SKM-1 (cell line): ENCODE data around the gene IFT122.

ENCODE experiments used
- DNase-seq: peaks from one replicate; lab custom pipeline; 2025; ENCODE audit not compliant: unreplicated experiment; lab: John Stamatoyannopoulos, UW

The IFT122 gene

GRCh38 chr3:129434140-129434539 is 5.9 kb upstream of the IFT122 start:
- DNase-seq, result no peak

- no peak for DNase-seq
These were observed 4.7 kb upstream of the IFT122 start for GRCh38 chr3:129435367-129435766.

GRCh38 chr3:129439226-129439816 is 703 bp upstream of the IFT122 start:
- DNase-seq, result no peak

DNA sequence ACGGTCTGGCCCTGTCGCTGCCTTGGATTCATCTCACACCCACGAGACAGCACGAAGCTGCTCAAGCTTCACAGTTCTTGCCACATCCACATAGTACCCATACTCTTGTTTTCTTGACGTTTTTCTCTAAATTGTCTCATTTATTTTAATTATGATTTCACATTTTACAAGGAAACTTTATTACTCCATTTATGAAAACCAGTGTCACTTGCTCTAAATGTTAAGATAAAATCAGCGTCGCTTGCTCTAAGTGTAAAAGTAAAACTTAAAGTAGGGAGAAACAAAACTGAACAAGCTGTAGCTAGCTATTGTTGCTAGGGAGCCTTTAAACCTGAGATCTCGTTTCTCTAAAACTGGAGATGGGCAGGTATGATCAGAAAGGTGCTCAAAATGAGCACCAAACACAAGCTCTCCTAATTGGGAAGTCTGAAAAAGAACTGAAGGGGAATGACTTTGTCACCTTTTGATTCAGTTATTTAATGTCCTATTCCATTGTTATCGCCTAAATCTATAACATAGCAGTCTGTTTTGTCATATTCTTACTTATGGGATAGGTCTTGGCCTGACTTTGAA is 680 bp downstream of the IFT122 start:
- DNase-seq, result no peak

- DNase-seq, result no peak
These were observed 1.2 kb downstream of the IFT122 start for GRCh38 chr3:129441215-129441614.

GRCh38 chr3:129441782-129442181 is 1.8 kb downstream of the IFT122 start:
- no peak for DNase-seq

DNA sequence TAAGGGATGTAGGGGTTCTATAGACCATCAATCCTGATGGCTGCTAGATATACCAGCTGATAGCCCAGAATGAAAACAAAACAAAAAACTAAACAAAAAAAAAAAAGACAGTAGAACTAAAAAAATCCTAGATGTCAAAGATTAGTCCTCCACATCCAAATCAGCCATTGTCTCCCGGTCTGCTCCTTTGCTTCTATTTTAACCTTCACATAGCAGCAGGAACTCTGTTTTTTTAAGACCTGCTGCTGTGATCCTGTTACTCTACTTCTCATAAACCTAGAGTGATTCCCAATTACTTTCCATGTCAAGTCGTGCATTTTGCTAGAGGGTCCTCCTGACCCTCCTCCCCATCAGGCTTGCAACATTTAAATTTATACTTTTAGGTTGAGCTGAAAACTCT is 2.5 kb downstream of the IFT122 start:
- DNase-seq, result no peak

GRCh38 chr3:129442947-129443346 is 2.9 kb downstream of the IFT122 start:
- no peak for DNase-seq

DNA sequence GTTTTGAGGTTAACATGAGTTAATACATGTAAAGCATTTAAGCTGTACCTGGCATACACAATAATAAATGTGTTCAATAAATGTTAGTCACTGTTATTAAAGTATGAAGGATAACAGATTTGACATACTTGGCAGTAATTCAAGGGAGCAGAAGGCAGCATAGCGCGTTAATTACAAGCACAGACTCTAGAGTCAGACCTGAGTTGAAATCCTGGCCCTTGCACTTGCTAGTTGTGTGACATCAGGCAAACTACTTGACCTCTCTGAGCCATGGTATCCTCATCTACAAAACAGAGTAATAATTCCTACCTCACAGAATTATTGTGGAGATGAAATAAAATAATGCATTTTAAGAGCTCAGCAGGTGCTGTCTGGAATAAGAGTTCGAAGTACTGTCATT is 5.4 kb downstream of the IFT122 start:
- no peak for DNase-seq

- DNase-seq, result no peak
These were observed 6.9 kb downstream of the IFT122 start for GRCh38 chr3:129446926-129447325.

GRCh38 chr3:129448186-129448895 is 8.3 kb downstream of the IFT122 start:
- no peak for DNase-seq

DNA sequence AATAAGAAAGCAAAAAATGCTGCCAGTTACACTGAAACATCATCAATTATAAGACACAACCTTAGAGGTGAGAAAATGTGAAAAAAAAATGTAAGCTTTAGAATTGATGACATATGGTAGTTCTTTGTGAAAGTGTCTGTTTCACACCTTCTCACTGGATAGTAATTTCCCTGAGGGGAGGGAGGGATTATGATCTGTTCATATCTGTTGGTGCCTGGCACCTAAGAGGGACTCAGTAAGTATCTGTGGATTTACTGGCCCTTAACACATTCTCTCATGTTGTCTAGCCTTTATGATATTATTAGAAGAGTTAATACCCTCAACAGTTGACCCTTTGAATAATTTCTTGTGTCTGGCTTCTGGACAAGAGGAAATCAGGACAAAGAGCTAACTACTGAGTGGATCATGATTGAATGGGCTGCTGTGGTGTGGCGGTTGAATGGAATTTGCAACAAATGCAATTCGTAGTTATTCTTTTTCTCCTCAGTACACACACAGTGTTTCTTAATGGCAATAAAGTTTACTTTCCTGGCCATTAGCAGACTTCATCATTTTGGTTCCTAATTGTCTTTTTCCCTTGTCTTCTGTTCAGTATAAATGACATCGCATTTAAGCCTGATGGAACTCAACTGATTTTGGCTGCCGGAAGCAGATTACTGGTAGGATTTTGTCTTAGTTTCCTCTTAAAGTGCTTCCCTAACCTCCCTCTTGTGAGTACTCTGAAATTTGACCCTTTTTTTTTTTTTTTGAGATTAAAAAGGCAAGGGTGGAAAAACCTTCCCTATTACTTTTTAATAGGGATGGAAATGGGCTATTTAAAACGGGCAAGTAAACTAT is 9.5 kb downstream of the IFT122 start:
- DNase-seq, result no peak

DNA sequence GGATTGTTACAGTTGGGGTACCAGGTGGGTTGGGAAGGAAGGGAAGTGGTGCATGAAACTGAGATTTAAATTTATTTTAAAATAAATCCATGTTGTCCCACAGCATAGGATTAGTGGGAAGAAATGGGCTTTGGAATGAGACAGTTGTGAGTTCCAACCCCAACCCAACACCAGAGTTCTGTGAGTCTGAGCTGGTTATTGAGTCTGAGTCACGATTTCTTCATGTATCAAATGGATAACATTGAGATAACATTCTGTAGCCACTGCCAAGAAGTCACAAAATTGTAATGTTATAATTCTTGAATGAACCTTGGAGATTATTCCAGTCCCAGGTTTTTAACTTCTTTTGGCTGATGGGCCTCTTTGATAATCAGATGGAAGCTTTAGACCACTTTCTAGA is 13.7 kb downstream of the IFT122 start:
- DNase-seq, result no peak

- no peak for DNase-seq
These were observed 20.1 kb downstream of the IFT122 start for GRCh38 chr3:129460155-129460554.

DNA sequence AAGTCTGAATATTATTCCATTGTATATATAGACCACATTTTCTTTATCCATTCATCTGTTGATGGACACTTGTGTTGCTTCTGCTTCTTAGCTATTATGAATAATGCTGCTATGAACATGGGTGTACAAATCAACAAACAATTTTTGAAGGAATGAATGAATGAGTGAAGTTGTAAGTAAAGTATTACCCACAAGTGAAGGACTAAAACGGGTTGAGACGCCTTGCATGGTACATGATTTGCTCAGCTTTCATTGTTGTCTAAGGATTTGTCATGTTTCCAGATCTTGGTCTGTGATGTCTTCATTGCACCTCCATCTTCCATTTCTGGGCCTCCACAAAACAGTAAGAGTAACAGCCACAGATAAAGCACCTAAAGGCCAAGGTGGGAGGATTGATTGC is 20.5 kb downstream of the IFT122 start:
- DNase-seq, result no peak

DNA sequence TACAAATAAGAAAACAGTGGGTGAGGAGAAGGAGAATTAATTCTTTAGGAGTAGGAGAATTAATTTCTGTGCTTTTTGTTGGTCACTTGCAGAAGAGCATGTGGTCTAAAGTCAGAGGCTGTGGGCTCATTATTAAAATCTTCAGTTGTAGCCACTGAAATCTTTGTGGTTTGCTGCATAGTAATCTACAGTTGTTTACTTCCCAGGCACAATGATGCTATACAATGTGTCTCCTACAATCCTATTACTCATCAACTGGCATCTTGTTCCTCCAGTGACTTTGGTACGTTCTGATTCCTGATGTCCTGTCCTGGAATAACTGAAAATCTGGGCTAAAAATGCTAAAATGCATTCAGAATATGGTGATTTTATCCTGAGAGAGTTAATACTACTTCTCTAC is 21.0 kb downstream of the IFT122 start:
- DNase-seq, result no peak

- no peak for DNase-seq
These were observed 21.6 kb downstream of the IFT122 start for GRCh38 chr3:129461461-129462146.

DNA sequence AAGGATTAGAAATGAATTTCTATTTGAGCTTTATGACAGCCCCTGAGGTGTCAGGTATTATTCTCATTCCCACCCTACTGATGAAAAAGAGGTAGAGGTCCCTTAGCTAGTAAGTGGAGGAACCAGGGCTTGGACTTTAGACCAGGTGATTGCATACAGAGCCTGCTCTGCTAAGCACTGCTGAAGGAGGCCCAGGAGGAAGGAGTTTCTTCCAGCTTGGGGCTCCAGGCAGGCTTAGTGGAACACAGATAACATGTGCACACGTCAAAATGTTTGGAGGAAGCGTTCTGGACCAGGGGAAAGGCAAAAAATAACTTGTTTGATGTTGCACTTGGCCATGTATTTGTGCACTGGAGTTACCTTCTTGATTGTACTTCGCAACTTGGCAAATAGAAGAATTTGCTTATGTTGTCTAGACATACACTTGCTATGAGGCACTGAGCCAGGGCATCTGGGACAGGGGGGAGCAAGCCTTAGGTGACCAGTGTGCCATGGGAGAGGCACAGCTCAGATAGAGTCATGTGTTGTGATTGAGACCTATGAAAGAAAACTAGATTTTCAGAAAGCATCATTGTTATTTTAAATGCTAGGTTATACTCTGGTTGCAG is 22.4 kb downstream of the IFT122 start:
- DNase-seq, result no peak

GRCh38 chr3:129463094-129463493 is 23.1 kb downstream of the IFT122 start:
- no peak for DNase-seq

DNA sequence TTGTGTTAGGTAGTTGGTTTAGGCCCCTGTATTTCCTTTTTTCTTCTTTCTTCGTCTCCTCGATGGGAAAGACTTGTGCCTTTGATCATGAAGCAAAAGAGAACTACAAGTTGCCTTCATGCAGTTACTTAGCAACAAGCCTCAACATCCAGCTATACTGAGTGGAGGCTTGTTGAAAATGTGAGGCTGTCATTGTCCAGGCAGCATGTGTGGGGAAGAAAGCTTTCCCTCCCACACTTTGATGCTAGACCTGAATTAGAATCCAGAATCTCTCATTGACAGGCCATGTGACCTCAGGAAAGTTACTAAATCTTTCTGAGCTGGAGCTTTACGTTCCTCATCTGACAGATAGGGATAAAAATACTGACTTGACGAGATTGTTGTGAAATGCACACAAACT is 23.7 kb downstream of the IFT122 start:
- no peak for DNase-seq

GRCh38 chr3:129467932-129468331 is 27.9 kb downstream of the IFT122 start:
- DNase-seq, result no peak
